Mucosa of gallbladder (tissue), 1 donor: Measurements from ENCODE around the gene OGDHL. TPM values are rescaled to one million over a fixed set of nuclear protein-coding genes. Genes with fewer than 3 reads are reported as not detected.
A peak's percentile ranks its signal among the peaks of the same experiment; 100 is the strongest.
"Not testable (repeated sequence)": the region's sequence is repeated elsewhere in the genome, so short reads cannot be mapped to it uniquely, and the experiment has no call there.

Experiments used
- DNase-seq: peaks from one replicate; pipeline ENCODE4 v3.0.0-alpha.2; 2020; ENCODE audit warnings: low spot score
- total RNA-seq: library from RNA; stranded (reverse); gene quantifications from one replicate; pipeline ENCODE4 v1.2.1, GENCODE V29; 2021
- donor health status: DM: no; HTN: no; CAD: no.

Gene OGDHL
- 5.3 TPM for total RNA-seq

DNA sequence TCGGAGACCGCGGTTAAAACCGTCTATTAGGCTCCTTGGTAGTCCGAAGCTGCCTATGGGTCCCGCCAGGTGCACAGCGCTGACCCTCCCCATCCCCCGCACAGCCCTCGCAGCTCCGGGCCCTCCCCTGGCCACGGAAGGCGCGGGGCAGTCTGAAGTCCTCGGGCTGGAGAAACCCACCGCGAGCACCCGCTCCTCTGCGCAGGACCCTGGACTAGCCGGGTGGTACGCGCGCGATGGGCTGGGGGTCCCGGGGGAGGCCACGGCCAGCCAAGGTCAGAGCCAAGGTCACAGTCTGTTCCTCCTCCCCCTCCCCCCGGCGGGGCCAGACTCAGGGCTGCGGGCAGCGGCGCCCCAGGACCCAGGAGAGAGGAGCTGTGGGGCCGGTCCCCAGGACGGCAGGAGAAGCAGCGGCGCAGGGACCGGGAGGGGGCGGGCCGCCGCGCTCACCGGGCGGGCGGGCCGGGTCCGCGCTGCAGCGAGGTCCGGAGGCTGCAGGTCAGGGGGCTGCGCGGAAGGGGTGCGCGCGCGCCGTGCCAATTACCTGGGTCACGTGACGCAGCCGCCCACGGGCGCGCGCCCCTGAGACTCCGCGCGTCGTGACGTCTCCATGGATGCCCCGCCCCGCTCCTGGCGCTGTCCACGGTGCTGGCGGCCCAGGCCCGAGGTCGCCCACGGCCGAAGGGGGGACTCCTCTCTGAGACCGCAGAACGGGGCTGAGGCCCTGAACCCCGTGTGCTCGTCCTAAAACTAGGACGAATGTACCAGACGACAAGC lies at the start of gene OGDHL:
Gene OGDHL, minus strand, starts transcription at position 535 of the 777 bp plus-strand sequence. CDS start 3,731 bp downstream, outside the sequence.
- peak; percentile 56 for DNase-seq

- DNase-seq = no peak
These were observed 41.9 kb upstream of the OGDHL start for GRCh38 chr10:49803988-49804387.

GRCh38 chr10:49798275-49798674 lies 36.2 kb upstream of the OGDHL start:
- DNase-seq = no peak

DNA sequence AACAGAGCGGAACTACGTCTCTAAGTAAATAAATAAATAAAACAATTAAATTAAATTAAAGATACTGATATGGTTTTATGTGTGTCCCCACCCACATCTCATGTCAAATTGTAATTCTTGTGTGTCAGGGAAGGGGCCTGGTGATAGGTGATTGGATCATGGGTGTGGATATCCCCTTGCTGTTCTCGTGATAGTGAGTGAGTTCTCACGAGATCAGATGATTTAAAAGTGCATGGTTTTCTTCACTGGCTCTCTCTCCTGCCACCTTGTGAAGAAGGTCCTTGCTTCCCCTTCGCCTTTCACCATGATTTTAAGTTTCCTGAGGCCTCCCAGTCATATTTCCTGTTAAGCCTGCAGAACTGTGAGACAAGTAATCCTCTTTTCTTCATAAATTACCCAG lies 29.0 kb upstream of the OGDHL start:
- no peak for DNase-seq

DNA sequence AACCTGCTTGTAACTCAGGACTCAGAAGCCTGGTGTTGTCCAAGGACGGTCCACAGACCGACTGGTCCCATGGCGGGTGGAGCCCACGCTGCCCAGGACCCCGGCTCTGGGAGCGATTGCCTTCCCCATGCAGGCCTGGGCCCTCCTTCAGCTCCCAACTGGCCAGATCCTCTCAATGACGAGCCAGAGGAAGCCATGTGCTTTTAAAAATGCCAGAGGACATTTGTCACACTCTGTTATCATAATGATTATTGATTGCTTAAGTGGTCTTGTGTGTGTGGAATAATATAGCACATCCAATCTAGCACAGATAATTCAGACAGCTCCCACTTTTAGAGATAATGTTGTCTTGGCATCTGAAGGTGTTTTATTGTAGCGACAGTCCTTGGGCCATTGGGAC lies 22.6 kb upstream of the OGDHL start:
- DNase-seq = no peak

- DNase-seq = no peak
These were observed 21.5 kb upstream of the OGDHL start for GRCh38 chr10:49783645-49784044.

DNA sequence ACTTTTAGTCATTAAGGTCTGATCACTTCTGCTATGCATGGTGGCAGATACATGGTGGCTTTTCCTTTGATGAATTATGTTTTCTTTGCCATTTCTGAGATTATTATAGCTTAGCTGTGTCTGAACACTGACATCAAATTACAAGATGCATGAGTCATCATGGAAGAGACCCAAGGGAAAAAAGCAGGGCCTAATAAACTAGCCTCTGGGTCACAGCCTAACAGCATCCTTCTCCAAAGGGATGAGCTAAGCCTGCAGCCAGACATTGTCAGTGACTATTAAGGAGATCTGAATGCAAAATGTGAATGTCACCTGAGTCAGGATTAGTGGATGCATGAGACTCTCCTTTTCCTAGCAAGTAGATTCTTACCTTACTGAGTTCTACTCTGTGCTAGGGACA lies 19.1 kb upstream of the OGDHL start:
- DNase-seq = no peak

GRCh38 chr10:49778197-49778596 lies 16.1 kb upstream of the OGDHL start:
- no peak for DNase-seq

DNA sequence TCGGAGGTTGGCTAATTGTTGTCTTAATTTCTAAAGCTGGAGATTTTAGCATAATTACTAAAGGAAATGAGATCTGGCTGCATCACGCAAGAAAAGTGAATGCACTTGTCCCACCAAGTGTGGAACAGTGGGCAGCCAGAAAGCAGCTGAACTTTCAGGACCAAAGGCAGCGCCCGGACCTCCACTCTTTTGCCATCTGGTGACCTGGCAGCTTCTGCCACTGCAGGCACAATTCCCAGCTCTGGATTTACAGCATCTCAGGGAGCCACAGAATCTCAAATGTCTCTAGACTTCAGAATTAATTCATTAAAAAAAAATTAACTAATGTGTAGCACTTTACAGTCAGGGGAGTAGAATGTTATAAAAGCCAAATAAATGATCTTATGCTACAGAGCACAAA lies 14.7 kb upstream of the OGDHL start:
- DNase-seq = no peak

- no peak for DNase-seq
These were observed 12.9 kb upstream of the OGDHL start for GRCh38 chr10:49775014-49775413.

- not testable (repeated sequence) for DNase-seq
These were observed 10.8 kb upstream of the OGDHL start for GRCh38 chr10:49772944-49773343.

DNA sequence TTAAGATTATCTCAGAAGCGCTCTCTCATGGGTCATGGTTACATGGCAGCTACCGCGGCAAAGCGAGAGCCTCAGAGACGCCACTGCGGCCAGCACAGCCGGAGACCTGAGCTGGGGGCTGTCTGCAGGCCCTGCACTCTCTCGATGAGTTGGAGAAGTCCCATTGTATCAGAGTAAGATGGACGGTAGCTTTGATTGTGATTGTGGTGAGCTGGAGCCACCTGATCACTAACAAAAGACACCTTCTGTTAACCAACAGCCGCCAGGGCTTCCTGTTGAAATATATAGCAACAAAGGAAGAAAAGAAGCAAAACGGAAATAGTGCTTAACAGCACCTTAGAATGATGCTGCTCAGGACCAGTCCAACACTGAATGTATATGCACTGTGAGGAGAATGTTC lies 8.9 kb upstream of the OGDHL start:
- DNase-seq = not testable (repeated sequence)

DNA sequence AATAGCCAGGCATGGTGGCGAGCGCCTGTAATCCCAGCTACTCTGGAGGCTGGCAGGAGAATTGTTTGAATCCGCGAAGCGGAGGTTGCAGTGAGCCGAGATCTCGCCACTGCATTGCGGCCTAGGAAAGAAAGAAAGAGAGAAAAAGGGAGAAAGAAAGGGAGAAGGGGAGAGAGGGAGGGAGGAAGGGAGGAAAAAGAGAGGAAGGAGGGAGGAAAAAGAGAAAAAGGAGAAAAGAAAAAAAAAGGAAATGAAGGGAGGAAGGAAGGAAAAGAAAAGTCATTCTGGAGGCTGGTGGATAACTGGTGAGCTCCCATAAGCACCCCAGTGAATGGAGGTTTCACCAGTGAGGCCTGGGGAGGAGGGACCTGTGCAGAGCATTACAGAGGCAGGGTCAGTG lies 7.6 kb upstream of the OGDHL start:
- DNase-seq = no peak

DNA sequence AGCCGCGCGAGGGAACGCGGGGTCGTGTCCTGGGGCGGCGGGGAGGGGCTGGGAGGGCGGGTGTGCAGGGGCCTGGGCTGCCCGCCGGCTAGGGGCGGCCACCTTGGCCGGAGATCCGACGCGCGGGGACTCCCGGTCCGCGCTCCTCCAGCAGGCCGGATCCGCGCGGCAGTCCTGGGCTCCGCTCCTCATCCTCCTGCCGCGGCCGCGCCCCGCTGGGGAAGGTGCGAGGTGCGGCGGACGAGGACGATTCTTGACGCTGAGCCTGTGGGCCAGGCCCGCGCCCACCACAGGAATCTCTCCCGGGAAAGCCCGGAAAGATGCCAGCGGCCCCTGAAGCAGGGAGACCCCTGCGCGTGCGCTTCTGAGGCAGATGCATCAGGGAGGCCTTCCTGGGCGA lies 6.6 kb upstream of the OGDHL start:
- no peak for DNase-seq

GRCh38 chr10:49768329-49768728 lies 6.2 kb upstream of the OGDHL start:
- DNase-seq = no peak

DNA sequence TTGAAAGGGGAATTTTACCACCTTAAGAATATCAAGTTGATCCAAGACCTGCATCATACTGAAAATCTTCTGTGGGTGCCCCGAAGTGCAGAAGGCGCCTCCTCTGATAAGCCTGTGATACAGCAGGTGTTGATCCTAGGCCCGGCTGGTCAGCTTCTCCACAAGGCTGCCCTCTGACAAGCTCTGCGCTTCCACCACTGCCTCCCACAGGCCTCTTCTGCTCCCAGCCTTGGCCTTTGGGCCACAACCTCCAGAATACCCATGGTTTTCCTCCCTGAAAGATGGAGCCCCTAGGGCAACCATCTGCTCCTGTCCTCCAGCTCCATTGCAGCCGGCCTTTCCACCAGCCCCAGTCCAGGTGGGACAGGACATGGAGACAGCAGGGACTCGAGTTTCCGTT lies 5.6 kb upstream of the OGDHL start:
- no peak for DNase-seq

- no peak for DNase-seq
These were observed 4.4 kb upstream of the OGDHL start for GRCh38 chr10:49766484-49766883.

DNA sequence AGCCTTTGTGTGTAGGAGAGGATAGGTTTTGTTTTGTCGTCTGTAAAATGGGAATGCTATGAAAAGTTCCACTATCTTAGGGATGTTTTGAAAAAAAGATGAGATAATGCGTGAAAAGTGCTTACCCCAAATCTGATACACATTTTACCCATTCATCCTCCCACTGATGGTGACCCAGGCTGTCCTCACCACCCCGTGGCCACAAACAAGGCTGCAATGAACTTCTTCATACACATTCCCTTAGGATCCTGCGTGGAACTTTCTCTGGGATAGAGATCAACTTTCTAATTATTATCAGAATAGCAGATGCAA lies 399 bp upstream of the OGDHL start:
- no peak for DNase-seq

DNA sequence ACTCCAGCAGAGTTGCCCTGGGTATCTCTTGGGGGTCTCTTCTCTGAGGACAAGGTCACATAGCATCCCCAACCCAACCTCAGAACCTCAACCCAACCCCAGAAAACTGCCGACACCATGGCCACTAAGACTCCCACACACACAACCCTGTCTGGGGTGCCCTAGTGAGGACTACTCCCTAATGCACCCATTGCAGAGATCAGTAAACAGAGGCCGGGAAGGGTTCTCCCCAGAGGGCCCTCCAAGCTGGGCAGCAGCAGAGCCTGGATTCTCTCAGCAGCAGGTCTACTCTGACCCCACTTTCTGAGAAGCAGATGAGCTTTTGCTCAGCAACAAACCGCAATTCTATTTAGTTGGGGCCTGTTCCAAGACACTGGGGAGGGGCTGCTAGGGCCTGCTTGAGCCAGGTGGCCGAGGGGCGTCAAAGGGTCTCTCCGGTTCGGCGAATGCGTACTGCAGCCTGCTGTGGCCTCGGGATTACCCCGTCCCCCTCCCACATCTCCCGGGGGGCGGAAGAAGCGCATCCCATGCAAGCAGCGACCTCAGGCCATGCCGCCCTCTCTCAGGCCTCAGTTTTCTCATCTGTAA lies 828 bp downstream of the OGDHL start:
- no peak for DNase-seq

GRCh38 chr10:49760789-49761188 lies 1.3 kb downstream of the OGDHL start:
- no peak for DNase-seq

DNA sequence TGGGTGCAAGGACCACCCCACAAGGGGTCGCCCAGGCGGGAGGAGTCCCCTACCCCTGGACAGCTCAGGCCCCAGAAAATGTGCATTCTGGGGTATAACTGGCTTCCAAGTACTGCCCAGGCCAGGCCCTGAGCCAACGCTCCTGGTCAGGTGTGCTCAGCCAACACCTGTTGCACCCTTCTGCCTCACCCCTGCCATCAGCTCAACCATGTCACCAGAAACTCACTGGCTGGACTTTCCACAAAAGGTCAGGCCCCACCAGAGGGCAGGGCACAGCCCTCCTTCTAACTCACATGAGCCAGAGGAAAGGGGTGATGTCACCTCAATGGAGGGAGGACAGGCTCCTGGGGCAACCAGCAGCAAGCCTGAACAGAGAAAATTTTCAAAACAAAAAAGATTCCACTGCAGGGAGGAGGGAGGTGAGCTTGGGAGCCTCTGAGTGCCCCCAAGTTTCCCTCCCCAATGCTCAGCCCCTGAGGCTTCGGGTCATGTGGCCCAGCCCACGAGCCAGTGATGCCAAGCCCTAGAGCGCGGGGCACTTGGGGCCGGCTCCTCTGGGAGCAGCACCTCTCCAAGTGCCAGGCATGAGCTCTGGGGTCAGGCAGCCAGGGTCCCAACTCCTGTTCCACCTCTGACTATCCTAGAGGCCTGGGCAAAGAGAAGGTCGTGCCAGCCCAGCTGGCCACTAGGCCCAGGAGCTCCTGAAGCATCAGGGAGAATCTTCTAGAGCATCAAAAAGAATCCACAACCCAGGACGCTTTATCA lies 2.2 kb downstream of the OGDHL start:
- no peak for DNase-seq

- DNase-seq = no peak
These were observed 3.7 kb downstream of the OGDHL start for GRCh38 chr10:49758249-49758930.

DNA sequence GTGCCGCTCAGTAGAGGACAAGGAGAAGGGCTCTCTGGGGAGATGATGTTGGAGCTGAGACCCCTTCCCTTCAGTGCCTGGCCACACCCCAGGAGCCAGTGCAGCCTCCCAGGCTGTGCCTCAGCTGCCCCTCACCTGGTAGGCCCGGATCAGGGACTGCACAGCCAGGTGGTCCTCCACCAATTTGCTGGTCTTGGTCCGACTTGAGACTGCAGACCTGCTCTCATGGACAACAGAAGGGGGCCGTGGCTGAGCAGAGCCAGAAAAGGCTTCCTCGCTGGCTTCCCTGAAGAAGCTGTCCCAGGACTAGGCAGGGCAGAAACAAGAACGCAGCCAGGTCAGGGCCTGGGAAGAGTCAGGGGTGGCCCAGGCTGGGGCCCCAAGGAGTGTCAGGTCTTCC lies 5.5 kb downstream of the OGDHL start:
- no peak for DNase-seq
